ENCODE measurements around the gene NINJ1.

Gene NINJ1

GRCh38 chr9:93112116-93112863 is 21.8 kb downstream of the NINJ1 start:
- no peak for DNase-seq (ENCODE audit: extremely low read depth, low read depth)
- TF ChIP-seq CTCF (IDR thresholded peaks at IDR 0.05; ENCODE audit: low read depth, low read length), result no peak

- no peak for DNase-seq (ENCODE audit: extremely low read depth, low read depth)
- TF ChIP-seq CTCF (IDR thresholded peaks at IDR 0.05; ENCODE audit: low read depth, low read length), result no peak
Measured at GRCh38 chr9:93111371-93112115, 22.5 kb downstream of the NINJ1 start.

GRCh38 chr9:93111001-93111370 is 23.1 kb downstream of the NINJ1 start:
- no peak for DNase-seq (ENCODE audit: extremely low read depth, low read depth)
- TF ChIP-seq CTCF (IDR thresholded peaks at IDR 0.05; ENCODE audit: low read depth, low read length), result no peak

- no peak for DNase-seq (ENCODE audit: extremely low read depth, low read depth)
- TF ChIP-seq CTCF (IDR thresholded peaks at IDR 0.05; ENCODE audit: low read depth, low read length), result no peak
Measured at GRCh38 chr9:93110311-93110855, 23.7 kb downstream of the NINJ1 start.

- TF ChIP-seq CTCF (IDR thresholded peaks at IDR 0.05; ENCODE audit: low read depth, low read length), result no peak
- DNase-seq (ENCODE audit: extremely low read depth, low read depth), result no peak
Measured at GRCh38 chr9:93108291-93109041, 25.6 kb downstream of the NINJ1 start.

GRCh38 chr9:93107825-93108161 is 26.3 kb downstream of the NINJ1 start:
- no peak for TF ChIP-seq CTCF (IDR thresholded peaks at IDR 0.05; ENCODE audit: low read depth, low read length)
- no peak for DNase-seq (ENCODE audit: extremely low read depth, low read depth)
